EH (cell line): ENCODE data around the gene TAF1.
"Not testable (repeated sequence)": the region's sequence is repeated elsewhere in the genome, so short reads cannot be mapped to it uniquely, and the experiment has no call there.

Experiments used
- DNase-seq: peaks from one replicate; pipeline ENCODE4 v3.0.0-alpha.2; 2015; ENCODE audit warnings: low read depth

Gene TAF1

DNA sequence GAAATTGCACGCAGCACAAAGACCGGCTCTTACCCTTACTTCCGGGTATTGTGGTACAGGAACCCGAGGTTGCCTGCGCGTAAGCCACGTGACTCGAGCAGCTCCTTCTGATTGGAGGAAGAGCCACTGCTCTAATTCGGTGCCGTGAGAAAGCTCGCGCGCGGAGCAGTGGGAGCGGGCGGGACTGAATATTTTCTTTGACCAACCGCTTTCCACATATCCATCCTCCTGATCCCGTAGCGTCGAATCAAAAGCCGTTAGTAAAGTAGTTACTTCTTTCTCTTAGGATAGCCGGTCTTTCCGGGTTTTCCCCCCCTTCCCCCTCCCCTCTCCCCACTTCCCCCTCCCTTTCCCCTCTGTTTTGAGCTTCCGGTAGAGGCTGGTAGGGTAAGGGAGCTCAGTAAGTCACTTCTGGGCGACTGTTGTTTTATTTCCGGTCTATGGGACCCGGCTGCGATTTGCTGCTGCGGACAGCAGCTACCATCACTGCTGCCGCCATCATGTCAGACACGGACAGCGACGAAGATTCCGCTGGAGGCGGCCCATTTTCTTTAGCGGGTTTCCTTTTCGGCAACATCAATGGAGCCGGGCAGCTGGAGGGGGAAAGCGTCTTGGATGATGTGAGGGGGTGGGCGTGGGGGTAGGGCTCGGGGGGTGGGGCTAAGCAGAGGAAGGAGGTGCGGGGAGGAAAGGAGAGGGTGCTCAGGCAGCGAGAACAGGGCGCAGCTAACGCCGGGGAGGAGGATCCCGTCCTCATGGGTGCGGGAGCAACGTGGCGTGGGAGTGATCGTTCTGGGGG lies at the start of gene TAF1:
TAF1 (plus strand) TSS at position 483 of the 799 bp plus-strand sequence; CDS start at position 501, 18 bp downstream.
- peak; percentile 98 for DNase-seq

DNA sequence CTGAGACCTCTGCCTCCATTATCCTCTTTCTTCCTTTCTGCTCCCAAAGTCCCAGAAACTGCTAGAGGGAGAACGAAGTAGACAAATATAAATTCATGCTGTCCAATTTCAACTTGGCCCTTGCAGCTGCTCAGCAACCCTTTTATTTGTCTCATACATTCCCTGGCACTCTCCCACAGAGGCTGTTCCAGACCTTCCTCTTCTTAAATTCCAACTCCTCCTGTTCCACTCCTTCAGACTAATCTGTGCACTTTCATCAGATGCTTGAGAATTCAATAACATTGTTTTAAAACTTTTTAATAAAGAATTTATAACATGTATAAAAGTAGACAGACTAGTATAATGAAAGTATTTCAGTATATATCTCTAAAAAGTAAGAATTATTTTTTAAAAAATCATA lies 49.2 kb upstream of the TAF1 start:
- not testable (repeated sequence) for DNase-seq

DNA sequence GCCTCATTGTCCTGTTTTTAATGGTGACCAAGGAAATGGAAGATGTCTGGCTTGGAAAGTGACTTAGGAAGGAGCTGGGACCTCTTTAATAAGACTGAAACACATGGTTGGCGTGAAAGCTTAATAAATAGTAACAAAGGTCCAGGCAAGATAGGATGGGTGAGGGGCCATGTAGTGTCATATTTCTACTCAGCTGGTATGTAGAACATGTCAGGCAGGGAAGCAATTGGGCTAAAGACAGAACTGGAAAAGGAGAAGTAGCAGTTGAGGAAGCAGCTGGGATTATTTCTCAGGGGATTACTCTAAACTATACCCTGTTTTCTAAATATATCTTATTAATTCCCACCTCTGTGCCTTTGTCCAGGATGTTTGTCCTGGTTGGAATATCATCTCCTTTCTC lies 46.0 kb upstream of the TAF1 start:
- no peak for DNase-seq

GRCh38 chrX:71321731-71322130 lies 44.4 kb upstream of the TAF1 start:
- DNase-seq = no peak

- not testable (repeated sequence) for DNase-seq
Measured at GRCh38 chrX:71324452-71324851, 41.7 kb upstream of the TAF1 start.

DNA sequence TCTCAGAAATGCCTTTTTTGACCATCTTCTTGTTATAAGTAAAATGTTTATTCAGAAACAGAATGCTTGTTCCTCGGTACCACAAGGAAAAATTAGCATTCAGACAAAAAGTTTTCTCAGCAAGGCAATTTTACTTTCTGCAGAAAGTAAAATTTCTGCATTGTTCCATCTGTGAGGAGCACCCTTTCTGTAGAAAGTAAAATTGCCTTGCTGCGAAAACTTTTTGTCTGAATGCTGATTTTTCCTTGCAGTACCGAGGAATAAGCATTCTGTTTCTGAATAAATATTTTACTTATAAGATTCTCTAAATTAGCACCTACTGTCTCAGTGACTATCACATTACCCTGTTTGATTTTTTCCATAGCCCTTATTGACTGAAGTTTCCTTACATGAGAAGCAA lies 39.8 kb upstream of the TAF1 start:
- DNase-seq = no peak

GRCh38 chrX:71349151-71349665 lies 16.9 kb upstream of the TAF1 start:
- DNase-seq = not testable (repeated sequence)

GRCh38 chrX:71349867-71350266 lies 16.3 kb upstream of the TAF1 start:
- not testable (repeated sequence) for DNase-seq

GRCh38 chrX:71352439-71352838 lies 13.7 kb upstream of the TAF1 start:
- not testable (repeated sequence) for DNase-seq

DNA sequence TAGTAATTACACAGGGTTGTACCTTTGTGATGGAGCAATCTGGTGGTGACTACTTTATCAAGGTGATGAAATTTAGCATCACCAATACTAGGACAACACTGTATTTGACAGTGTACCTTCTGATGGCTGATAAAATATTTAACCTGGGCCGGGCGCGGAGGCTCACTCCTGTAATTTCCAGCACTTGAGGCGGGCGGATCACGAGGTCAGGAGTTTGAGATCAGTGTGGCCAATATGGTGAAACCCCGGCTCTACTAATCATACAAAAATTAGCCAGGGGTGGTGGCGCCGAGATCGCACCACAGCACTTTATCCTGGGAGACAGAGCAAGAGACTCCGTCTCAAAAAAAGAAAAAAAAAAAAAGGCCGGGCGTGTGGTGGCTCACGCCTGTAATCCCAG lies 1.9 kb upstream of the TAF1 start:
- no peak for DNase-seq

- no peak for DNase-seq
Measured at GRCh38 chrX:71365356-71365874, 742 bp upstream of the TAF1 start.

GRCh38 chrX:71366674-71367256 lies 608 bp downstream of the TAF1 start:
- DNase-seq = peak; percentile 38

GRCh38 chrX:71367396-71367795 lies 1.2 kb downstream of the TAF1 start:
- DNase-seq = peak; percentile 18

DNA sequence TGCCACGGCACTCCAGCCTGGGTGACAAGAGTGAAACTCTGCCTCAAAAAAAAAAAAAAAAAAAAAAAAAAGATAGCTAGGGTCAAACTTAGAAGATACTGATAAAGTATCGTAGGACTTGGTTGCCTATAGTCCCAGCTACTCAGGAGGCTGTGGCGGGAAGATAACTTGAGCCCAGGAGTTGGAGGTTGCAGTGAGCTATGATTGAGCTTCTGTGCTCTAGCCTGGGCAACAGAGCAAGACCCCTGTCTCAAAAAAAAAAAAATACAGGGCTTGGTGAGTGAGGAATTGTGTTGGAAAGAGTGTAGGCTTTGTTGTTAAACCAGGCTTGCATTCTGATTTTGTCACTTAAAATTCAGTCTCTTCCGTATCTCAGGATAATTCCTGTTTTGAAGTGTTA lies 6.2 kb downstream of the TAF1 start:
- no peak for DNase-seq

GRCh38 chrX:71378732-71379131 lies 12.6 kb downstream of the TAF1 start:
- no peak for DNase-seq

DNA sequence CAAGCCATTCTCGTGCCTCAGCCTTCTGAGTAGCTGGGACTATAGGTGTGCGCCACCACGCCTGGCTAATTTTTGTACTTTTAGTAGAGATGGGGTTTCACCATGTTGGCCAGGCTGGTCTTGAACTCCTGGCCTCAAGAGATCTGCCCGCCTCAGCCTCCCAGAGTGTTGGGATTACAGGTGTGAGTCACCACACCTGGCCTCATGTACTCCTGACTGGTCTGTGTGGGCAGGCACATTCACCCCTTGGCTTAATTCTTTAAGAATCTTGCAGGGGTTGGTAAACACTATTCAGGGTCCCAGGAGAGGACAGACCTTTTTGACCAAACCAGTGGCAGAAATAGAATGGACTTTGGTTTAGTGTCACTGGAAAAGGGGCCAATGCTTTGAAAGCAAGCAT lies 25.6 kb downstream of the TAF1 start:
- DNase-seq = not testable (repeated sequence)

DNA sequence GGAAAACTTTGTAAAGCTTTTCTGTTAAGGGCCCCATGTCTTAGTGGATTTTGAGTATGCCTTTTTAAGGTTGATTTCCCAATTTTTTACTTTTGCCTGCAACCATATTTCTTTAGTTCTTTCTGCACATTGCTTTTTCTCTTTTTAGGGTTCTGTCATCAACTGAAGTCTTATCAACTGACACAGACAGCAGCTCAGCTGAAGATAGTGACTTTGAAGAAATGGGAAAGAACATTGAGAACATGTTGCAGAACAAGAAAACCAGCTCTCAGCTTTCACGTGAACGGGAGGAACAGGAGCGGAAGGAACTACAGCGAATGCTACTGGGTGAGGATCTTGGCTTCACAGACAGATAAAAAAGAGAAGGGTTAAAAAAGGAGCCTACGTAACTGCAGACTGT lies 27.8 kb downstream of the TAF1 start:
- DNase-seq = no peak

- DNase-seq = no peak
Measured at GRCh38 chrX:71396576-71396975, 30.4 kb downstream of the TAF1 start.

DNA sequence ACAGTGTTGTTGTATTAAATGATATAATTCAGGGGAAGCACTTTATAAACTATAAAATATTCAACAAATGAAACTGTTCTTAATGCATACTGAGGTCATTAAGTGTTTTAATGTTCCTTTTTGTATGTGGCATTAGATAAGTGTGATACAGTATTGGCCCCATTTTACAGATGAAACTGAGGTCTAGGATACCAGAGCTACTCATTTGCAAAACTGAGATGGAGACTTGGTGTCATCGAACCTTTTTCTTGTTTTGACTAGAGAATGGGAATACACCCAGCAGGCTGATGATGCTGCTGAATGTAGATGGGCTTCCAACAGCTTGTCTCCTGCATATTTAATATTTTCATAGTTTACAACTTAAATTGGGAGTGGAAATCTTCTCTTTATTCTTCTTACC lies 34.6 kb downstream of the TAF1 start:
- no peak for DNase-seq

- not testable (repeated sequence) for DNase-seq
Measured at GRCh38 chrX:71416260-71416659, 50.1 kb downstream of the TAF1 start.

- no peak for DNase-seq
Measured at GRCh38 chrX:71420686-71421085, 54.5 kb downstream of the TAF1 start.

GRCh38 chrX:71432733-71433132 lies 66.6 kb downstream of the TAF1 start:
- DNase-seq = no peak

- no peak for DNase-seq
Measured at GRCh38 chrX:71438750-71439149, 72.6 kb downstream of the TAF1 start.
